GM23248 (cell line): ENCODE results near the gene EIF4G2.

Experiments used
- EZH2 ChIP-seq: fragments of 200-600 bp; sonication (generic); IDR thresholded peaks from 2 replicates; pipeline ENCODE4 v1.6.1; 2018; ENCODE audit warnings: antibody characterized with exemption, mild to moderate bottlenecking; ENCODE audit not compliant: insufficient read depth, poor library complexity, severe bottlenecking
- EZH2phosphoT487 ChIP-seq: fragments of 200-600 bp; sonication (generic); IDR thresholded peaks from 2 replicates; pipeline ENCODE4 v1.6.1; 2018; ENCODE audit warnings: antibody characterized with exemption, moderate library complexity, mild to moderate bottlenecking, low read depth; ENCODE audit not compliant: insufficient read depth

- TF ChIP-seq EZH2 (no peak), EZH2phosphoT487 (no peak)
Observed at GRCh38 chr11:10792385-10793068, 16.2 kb downstream of the EIF4G2 start.
